PFSK-1 (cell line): ENCODE results near the gene CCDC186. TPM values are rescaled to one million over a fixed set of nuclear protein-coding genes. Genes with fewer than 3 reads are reported as not detected.

Experiments
- FOXP2 ChIP-seq: optimal IDR thresholded peaks from 2 replicates; pipeline ENCODE3; 2011; ENCODE audit warnings: borderline replicate concordance, control low read depth, inconsistent platforms; ENCODE audit not compliant: insufficient read depth; ENCODE audit errors: extremely low read length, extremely low read depth
- POLR2AphosphoS5 ChIP-seq: IDR thresholded peaks from 2 replicates; pipeline ENCODE4 v1.6.1; 2012; ENCODE audit warnings: low read depth, mild to moderate bottlenecking, control low read depth, low read length, moderate library complexity
- SIN3A ChIP-seq: IDR thresholded peaks from 2 replicates; pipeline ENCODE4 v1.6.1; 2012; ENCODE audit warnings: mild to moderate bottlenecking, low read length, moderate library complexity, borderline replicate concordance; ENCODE audit not compliant: insufficient read depth
- TAF1 ChIP-seq: IDR thresholded peaks from 2 replicates; pipeline ENCODE4 v1.6.1; 2012; ENCODE audit warnings: low read length, control low read depth, borderline replicate concordance; ENCODE audit not compliant: insufficient read depth
- polyA plus RNA-seq: library from polyadenylated mRNA; unstranded; fragments of >200 nt; gene quantifications from one replicate; pipeline ENCODE4 v1.2.1, GENCODE V29; 2012; ENCODE audit warnings: low read depth, missing spikeins; ENCODE audit not compliant: insufficient read length
- TF ChIP-seq, protein P1 (sequence below), 2 experiments: IDR thresholded peaks; 2 replicates each; pipeline versions ENCODE4 v1.6.1 to v1.8.0; 2011 to 2012; ENCODE audit warnings: low read depth in 2 of 2, low read length in 2 of 2, control low read depth in 1 of 2, inconsistent platforms in 1 of 2, mild to moderate bottlenecking in 1 of 2, moderate library complexity in 1 of 2; ENCODE audit not compliant: insufficient read depth in 1 of 2

The CCDC186 gene
- 0.53 TPM for polyA plus RNA-seq

DNA sequence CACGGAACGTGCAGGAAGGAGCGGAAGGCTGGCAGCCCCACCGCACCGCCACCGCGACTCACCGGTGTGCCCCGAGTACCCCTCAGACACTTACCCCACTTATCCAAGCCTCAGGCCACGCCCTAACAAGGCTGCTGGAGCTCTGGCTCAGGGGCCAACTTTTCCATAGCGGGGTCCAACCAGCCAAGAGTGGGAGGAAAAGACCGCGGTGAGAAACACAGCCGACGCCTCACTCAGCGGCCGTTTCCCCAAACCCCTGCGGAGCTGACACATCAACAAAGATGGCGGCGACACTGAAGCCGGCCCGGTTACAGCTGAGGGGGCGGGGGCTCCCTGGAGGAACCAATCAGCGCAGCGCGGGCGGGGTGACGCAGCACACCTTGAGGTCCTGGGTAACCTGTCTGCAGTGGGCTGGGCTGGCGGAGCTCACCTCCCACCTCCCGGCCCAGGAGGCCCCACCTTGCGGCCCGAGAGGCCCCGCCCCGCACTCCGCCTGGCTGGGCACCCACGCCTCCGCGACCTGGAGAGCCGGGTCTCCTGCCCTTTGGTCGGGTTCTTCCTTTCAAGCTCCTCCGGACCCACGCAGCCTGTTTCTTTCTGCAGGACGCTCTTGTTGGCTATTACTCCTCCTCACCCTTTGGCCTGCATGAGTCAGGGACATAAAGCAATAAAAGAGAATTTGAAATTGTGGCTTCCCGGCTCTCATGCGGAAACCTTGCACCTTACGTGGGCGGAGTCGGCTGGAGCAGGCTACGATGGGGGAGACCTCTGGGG lies at the start of gene CCDC186:
Gene CCDC186, minus strand, starts transcription at position 283 of the 774 bp plus-strand sequence. CDS start 10,935 bp downstream, outside the sequence.
- TF ChIP-seq POLR2AphosphoS5: peak; percentile 61
- TF ChIP-seq, protein P1, sequence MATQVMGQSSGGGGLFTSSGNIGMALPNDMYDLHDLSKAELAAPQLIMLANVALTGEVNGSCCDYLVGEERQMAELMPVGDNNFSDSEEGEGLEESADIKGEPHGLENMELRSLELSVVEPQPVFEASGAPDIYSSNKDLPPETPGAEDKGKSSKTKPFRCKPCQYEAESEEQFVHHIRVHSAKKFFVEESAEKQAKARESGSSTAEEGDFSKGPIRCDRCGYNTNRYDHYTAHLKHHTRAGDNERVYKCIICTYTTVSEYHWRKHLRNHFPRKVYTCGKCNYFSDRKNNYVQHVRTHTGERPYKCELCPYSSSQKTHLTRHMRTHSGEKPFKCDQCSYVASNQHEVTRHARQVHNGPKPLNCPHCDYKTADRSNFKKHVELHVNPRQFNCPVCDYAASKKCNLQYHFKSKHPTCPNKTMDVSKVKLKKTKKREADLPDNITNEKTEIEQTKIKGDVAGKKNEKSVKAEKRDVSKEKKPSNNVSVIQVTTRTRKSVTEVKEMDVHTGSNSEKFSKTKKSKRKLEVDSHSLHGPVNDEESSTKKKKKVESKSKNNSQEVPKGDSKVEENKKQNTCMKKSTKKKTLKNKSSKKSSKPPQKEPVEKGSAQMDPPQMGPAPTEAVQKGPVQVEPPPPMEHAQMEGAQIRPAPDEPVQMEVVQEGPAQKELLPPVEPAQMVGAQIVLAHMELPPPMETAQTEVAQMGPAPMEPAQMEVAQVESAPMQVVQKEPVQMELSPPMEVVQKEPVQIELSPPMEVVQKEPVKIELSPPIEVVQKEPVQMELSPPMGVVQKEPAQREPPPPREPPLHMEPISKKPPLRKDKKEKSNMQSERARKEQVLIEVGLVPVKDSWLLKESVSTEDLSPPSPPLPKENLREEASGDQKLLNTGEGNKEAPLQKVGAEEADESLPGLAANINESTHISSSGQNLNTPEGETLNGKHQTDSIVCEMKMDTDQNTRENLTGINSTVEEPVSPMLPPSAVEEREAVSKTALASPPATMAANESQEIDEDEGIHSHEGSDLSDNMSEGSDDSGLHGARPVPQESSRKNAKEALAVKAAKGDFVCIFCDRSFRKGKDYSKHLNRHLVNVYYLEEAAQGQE (IDR thresholded peaks at IDR 0.05; ENCODE audit: insufficient read depth in 1 of 2, low read depth in 2 of 2, low read length in 2 of 2): no peak
- TF ChIP-seq SIN3A: peak; percentile 80; the same call in 1 of the 2 replicates
- TF ChIP-seq TAF1: no peak; the same call in 1 of the 2 replicates
- no peak for TF ChIP-seq FOXP2

GRCh38 chr10:114223066-114223465 lies 49.1 kb upstream of the CCDC186 start:
- no peak for TF ChIP-seq TAF1
- TF ChIP-seq, protein P1 (IDR thresholded peaks at IDR 0.05; ENCODE audit: insufficient read depth in 1 of 2, low read depth in 2 of 2, low read length in 2 of 2): no peak
- no peak for TF ChIP-seq POLR2AphosphoS5
- TF ChIP-seq FOXP2: no peak
- no peak for TF ChIP-seq SIN3A

DNA sequence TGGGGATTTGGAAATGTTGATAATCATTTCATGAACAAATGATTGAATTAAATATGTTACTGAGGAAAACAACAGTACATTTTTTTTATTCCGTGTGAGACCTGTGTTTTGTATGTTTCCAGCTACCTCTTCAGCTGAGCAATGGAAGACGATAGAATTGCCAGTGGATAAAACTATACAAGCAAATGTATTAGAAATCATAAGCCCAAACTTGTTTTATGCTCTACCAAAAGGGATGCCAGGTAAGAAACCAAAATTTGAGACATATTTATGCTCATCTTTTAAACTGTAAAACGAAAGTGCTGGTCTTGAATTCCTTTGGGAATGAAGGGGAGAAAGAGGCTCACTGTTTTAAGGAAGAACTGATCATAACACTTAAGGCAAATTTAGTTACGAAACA lies 47.2 kb upstream of the CCDC186 start:
- TF ChIP-seq, protein P1 (IDR thresholded peaks at IDR 0.05; ENCODE audit: insufficient read depth in 1 of 2, low read depth in 2 of 2, low read length in 2 of 2): no peak
- TF ChIP-seq TAF1 (no peak), SIN3A (no peak)

DNA sequence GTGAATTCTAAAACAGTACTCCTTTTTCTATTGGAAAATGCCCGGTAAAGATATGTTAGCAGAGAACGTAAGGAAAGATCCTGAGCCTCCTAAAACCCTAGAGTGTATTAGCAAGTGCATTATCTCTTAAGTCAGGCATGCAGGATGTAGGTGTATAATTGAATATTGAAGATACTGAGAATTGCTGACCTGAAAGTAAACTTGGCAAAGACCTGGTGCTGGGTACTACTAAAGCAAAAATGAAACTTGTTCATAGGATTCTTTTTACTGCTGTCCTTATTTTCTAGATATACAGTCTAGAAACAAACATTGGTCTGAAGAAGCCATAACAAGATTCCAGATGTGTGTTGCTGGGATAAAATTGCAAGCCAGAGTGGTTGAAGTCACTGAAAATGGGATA lies 46.3 kb upstream of the CCDC186 start:
- TF ChIP-seq TAF1: no peak
- TF ChIP-seq, protein P1 (IDR thresholded peaks at IDR 0.05; ENCODE audit: insufficient read depth in 1 of 2, low read depth in 2 of 2, low read length in 2 of 2): no peak
- TF ChIP-seq SIN3A: no peak
- no peak for TF ChIP-seq FOXP2
- no peak for TF ChIP-seq POLR2AphosphoS5

GRCh38 chr10:114215033-114215432 lies 41.0 kb upstream of the CCDC186 start:
- TF ChIP-seq TAF1: no peak
- TF ChIP-seq, protein P1 (IDR thresholded peaks at IDR 0.05; ENCODE audit: insufficient read depth in 1 of 2, low read depth in 2 of 2, low read length in 2 of 2): no peak
- TF ChIP-seq POLR2AphosphoS5: no peak
- TF ChIP-seq FOXP2: no peak
- TF ChIP-seq SIN3A: no peak
